Activated T-cell treated with anti-CD3 and anti-CD28 coated beads, Interleukin-2, amount 50 U/mL, for 4 hours (primary cell): Measurements from ENCODE around the gene LCMT1. TPM values are rescaled to one million over a fixed set of nuclear protein-coding genes. Genes with fewer than 3 reads are reported as not detected.
"Not testable (repeated sequence)": the region's sequence is repeated elsewhere in the genome, so short reads cannot be mapped to it uniquely, and the experiment has no call there.

ENCODE experiments used
- ATAC-seq, 2 donors: fragments of 200-7000 bp; cut with Tn5 transposase; one replicate each; pipeline ENCODE4 v1.10.0; 2021
- DNase-seq: peaks from one replicate; pipeline ENCODE4 v3.0.0-alpha.2; 2020
- H3K27me3 Mint-ChIP-seq: one replicate; pipeline ENCODE4 v1.8.0; 2021; ENCODE audit warnings: low read depth, mixed read lengths
- H3K36me3 Mint-ChIP-seq: one replicate; pipeline ENCODE4 v1.8.0; 2022; ENCODE audit warnings: mixed read lengths; ENCODE audit not compliant: insufficient read depth
- H3K4me1 Mint-ChIP-seq: one replicate; pipeline ENCODE4 v1.8.0; 2021; ENCODE audit warnings: low read depth, mixed read lengths
- H3K4me3 Mint-ChIP-seq: one replicate; pipeline ENCODE4 v1.8.0; 2021; ENCODE audit warnings: mild to moderate bottlenecking, moderate library complexity, mixed read lengths
- H3K9me3 Mint-ChIP-seq: one replicate; pipeline ENCODE4 v1.8.0; 2021; ENCODE audit warnings: mixed read lengths
- total RNA-seq, 3 donors: library from RNA; stranded (reverse); gene quantifications; one replicate each; pipeline ENCODE4 v1.2.1, GENCODE V29; 2021

The LCMT1 gene
- total RNA-seq, 3 donors from 2014 or later = 32.0 to 40.1 (median 32.8) TPM

- DNase-seq = no peak
- peaks cover 8% of the 10 kb centered on the region for H3K36me3 Mint-ChIP-seq
- peaks cover 63% of the 10 kb centered on the region for H3K4me1 Mint-ChIP-seq
- no peaks in the 10 kb centered on the region for H3K9me3 Mint-ChIP-seq
- H3K27me3 Mint-ChIP-seq = no peaks in the 10 kb centered on the region
- H3K4me3 Mint-ChIP-seq = peak overlapping the region; percentile 94
- ATAC-seq = no peak
These were observed 1.1 kb upstream of the LCMT1 start for GRCh38 chr16:25110387-25110947.

- H3K36me3 Mint-ChIP-seq = peaks cover 24% of the 10 kb centered on the region
- no peak overlapping the region for H3K4me3 Mint-ChIP-seq
- H3K27me3 Mint-ChIP-seq = no peaks in the 10 kb centered on the region
- peaks cover 56% of the 10 kb centered on the region for H3K4me1 Mint-ChIP-seq
- ATAC-seq = no peak
- no peaks in the 10 kb centered on the region for H3K9me3 Mint-ChIP-seq
- DNase-seq = no peak
These were observed 2.6 kb downstream of the LCMT1 start for GRCh38 chr16:25114121-25114520.

GRCh38 chr16:25118851-25119578 lies 7.5 kb downstream of the LCMT1 start:
- ATAC-seq (no peak), DNase-seq (no peak)
- Mint-ChIP-seq H3K27me3 (no peaks in the 10 kb centered on the region), H3K36me3 (peaks cover 26% of the 10 kb centered on the region), H3K9me3 (no peaks in the 10 kb centered on the region), H3K4me1 (peaks cover 39% of the 10 kb centered on the region), H3K4me3 (no peak overlapping the region)

GRCh38 chr16:25121824-25122600 lies 10.5 kb downstream of the LCMT1 start:
- no peak for ATAC-seq
- Mint-ChIP-seq H3K27me3 (no peaks in the 10 kb centered on the region), H3K36me3 (peaks cover 19% of the 10 kb centered on the region)

GRCh38 chr16:25124503-25124902 lies 13.0 kb downstream of the LCMT1 start:
- DNase-seq (no peak), ATAC-seq (no peak)
- Mint-ChIP-seq H3K27me3 (no peaks in the 10 kb centered on the region), H3K36me3 (peaks cover 12% of the 10 kb centered on the region), H3K9me3 (no peaks in the 10 kb centered on the region), H3K4me3 (no peak overlapping the region), H3K4me1 (peaks cover 34% of the 10 kb centered on the region)

More at GRCh38 chr16:25121824-25122600, 10.5 kb downstream of the LCMT1 start:
- no peak overlapping the region for H3K4me3 Mint-ChIP-seq
- H3K4me1 Mint-ChIP-seq = peaks cover 40% of the 10 kb centered on the region
- no peaks in the 10 kb centered on the region for H3K9me3 Mint-ChIP-seq
- DNase-seq = no peak

GRCh38 chr16:25126086-25126666 lies 14.6 kb downstream of the LCMT1 start:
- not testable (repeated sequence) for H3K4me3 Mint-ChIP-seq, DNase-seq, H3K9me3 Mint-ChIP-seq, H3K27me3 Mint-ChIP-seq
- Mint-ChIP-seq H3K36me3 (peaks cover 16% of the 10 kb centered on the region), H3K4me1 (peaks cover 34% of the 10 kb centered on the region)
- ATAC-seq = peak in 1 of 2 donors; percentile 14

- peak; percentile 78 to 85 for ATAC-seq
- DNase-seq = peak; percentile 14
- peaks cover 29% of the 10 kb centered on the region for H3K4me1 Mint-ChIP-seq
- no peaks in the 10 kb centered on the region for H3K9me3 Mint-ChIP-seq
- H3K4me3 Mint-ChIP-seq = no peak overlapping the region
- no peaks in the 10 kb centered on the region for H3K27me3 Mint-ChIP-seq
- H3K36me3 Mint-ChIP-seq = peaks cover 19% of the 10 kb centered on the region
These were observed 15.3 kb downstream of the LCMT1 start for GRCh38 chr16:25126820-25127232.

GRCh38 chr16:25132751-25133150 lies 21.2 kb downstream of the LCMT1 start:
- H3K27me3 Mint-ChIP-seq, DNase-seq, H3K4me3 Mint-ChIP-seq, ATAC-seq, H3K9me3 Mint-ChIP-seq, H3K4me1 Mint-ChIP-seq: not testable (repeated sequence)
- peaks cover 25% of the 10 kb centered on the region for H3K36me3 Mint-ChIP-seq

- ATAC-seq (no peak), DNase-seq (no peak)
- Mint-ChIP-seq H3K4me1 (no peaks in the 10 kb centered on the region), H3K36me3 (peaks cover 32% of the 10 kb centered on the region), H3K27me3 (no peaks in the 10 kb centered on the region), H3K4me3 (no peak overlapping the region), H3K9me3 (no peaks in the 10 kb centered on the region)
These were observed 22.7 kb downstream of the LCMT1 start for GRCh38 chr16:25134166-25134700.

- Mint-ChIP-seq H3K9me3 (no peaks in the 10 kb centered on the region), H3K4me1 (no peaks in the 10 kb centered on the region), H3K27me3 (no peaks in the 10 kb centered on the region), H3K36me3 (peaks cover 37% of the 10 kb centered on the region), H3K4me3 (no peak overlapping the region)
- ATAC-seq (no peak), DNase-seq (no peak)
These were observed 23.8 kb downstream of the LCMT1 start for GRCh38 chr16:25135254-25135878.

- Mint-ChIP-seq H3K36me3 (peaks cover 44% of the 10 kb centered on the region), H3K4me1 (no peaks in the 10 kb centered on the region), H3K4me3 (no peak overlapping the region), H3K9me3 (no peaks in the 10 kb centered on the region), H3K27me3 (no peaks in the 10 kb centered on the region)
- no peak for ATAC-seq
- DNase-seq = no peak
These were observed 26.6 kb downstream of the LCMT1 start for GRCh38 chr16:25138130-25138529.

GRCh38 chr16:25140459-25140858 lies 28.9 kb downstream of the LCMT1 start:
- no peak for DNase-seq
- no peak for ATAC-seq
- H3K36me3 Mint-ChIP-seq = peaks cover 34% of the 10 kb centered on the region
- no peaks in the 10 kb centered on the region for H3K9me3 Mint-ChIP-seq
- H3K4me3 Mint-ChIP-seq = no peak overlapping the region
- no peaks in the 10 kb centered on the region for H3K27me3 Mint-ChIP-seq
- no peaks in the 10 kb centered on the region for H3K4me1 Mint-ChIP-seq

GRCh38 chr16:25141648-25142047 lies 30.1 kb downstream of the LCMT1 start:
- peaks cover 32% of the 10 kb centered on the region for H3K36me3 Mint-ChIP-seq
- no peaks in the 10 kb centered on the region for H3K27me3 Mint-ChIP-seq
- H3K9me3 Mint-ChIP-seq = no peaks in the 10 kb centered on the region
- H3K4me3 Mint-ChIP-seq = no peak overlapping the region
- DNase-seq (no peak), ATAC-seq (no peak)
- no peaks in the 10 kb centered on the region for H3K4me1 Mint-ChIP-seq

- Mint-ChIP-seq H3K4me1 (no peaks in the 10 kb centered on the region), H3K4me3 (no peak overlapping the region), H3K27me3 (no peaks in the 10 kb centered on the region), H3K9me3 (no peaks in the 10 kb centered on the region), H3K36me3 (peaks cover 33% of the 10 kb centered on the region)
- DNase-seq = no peak
- ATAC-seq = no peak
These were observed 32.4 kb downstream of the LCMT1 start for GRCh38 chr16:25143928-25144327.
